ENCODE results near the gene RAD51B.

GRCh38 chr14:68122651-68123050 is 303.1 kb downstream of the RAD51B start:
- no peak for TF ChIP-seq POLR2A (IDR thresholded peaks at IDR 0.05; ENCODE audit: low read depth, low read length)
- no peak for TF ChIP-seq POLR2AphosphoS5 (IDR thresholded peaks at IDR 0.05; ENCODE audit: low read depth, low read length)

Data from GM12892 (cell line).